Endothelial cell of umbilical vein (primary cell): Measurements from ENCODE around the gene GPRIN1.

ENCODE experiments used
- CTCF ChIP-seq, 2 donors: IDR thresholded peaks; 1 replicate in 1 of 2; 2 replicates in 1 of 2; pipeline ENCODE4 v1.5.1; 2011; ENCODE audit warnings: low read length in 2 of 2, mild to moderate bottlenecking in 2 of 2, moderate library complexity in 2 of 2, control low read depth in 1 of 2, inconsistent platforms in 1 of 2, low read depth in 1 of 2; ENCODE audit not compliant: insufficient read depth in 1 of 2; ENCODE audit errors: extremely low read depth in 1 of 2
- GATA2 ChIP-seq: IDR thresholded peaks from 2 replicates; pipeline ENCODE4 v1.7.0; 2011; ENCODE audit warnings: low read depth, mild to moderate bottlenecking, moderate library complexity, mixed read lengths, low read length; ENCODE audit not compliant: insufficient read length, insufficient read depth
- POLR2A ChIP-seq: IDR thresholded peaks from 2 replicates; pipeline ENCODE4 v1.6.1; 2012; ENCODE audit warnings: low read depth, mild to moderate bottlenecking, control low read depth, low read length
- POLR2AphosphoS5 ChIP-seq: IDR thresholded peaks from 2 replicates; pipeline ENCODE4 v1.6.1; 2012; ENCODE audit warnings: low read depth, mild to moderate bottlenecking, control low read depth, low read length, moderate library complexity; ENCODE audit not compliant: insufficient read depth

GRCh38 chr5:176619203-176619568, 9.2 kb upstream of the GPRIN1 start:
- TF ChIP-seq CTCF (IDR thresholded peaks at IDR 0.05; ENCODE audit: extremely low read depth in 1 of 2, insufficient read depth in 1 of 2, low read depth in 1 of 2, low read length in 2 of 2) (peak; percentile 47 to 66), POLR2A (no peak), GATA2 (no peak), POLR2AphosphoS5 (no peak)
